K562 (cell line): ENCODE results near the gene THOP1. TPM values are rescaled to one million over a fixed set of nuclear protein-coding genes. Genes with fewer than 3 reads are reported as not detected.

ENCODE experiments used
- CC2D1A ChIP-seq: fragments of 450-650 bp; IDR thresholded peaks from 2 replicates; pipeline ENCODE4 v1.6.1; 2017; ENCODE audit warnings: mild to moderate bottlenecking
- CTCFL ChIP-seq: IDR thresholded peaks from 2 replicates; pipeline ENCODE4 v1.6.1; 2011; ENCODE audit warnings: borderline replicate concordance, low read depth, mild to moderate bottlenecking, moderate library complexity, low read length; ENCODE audit not compliant: insufficient read depth, poor library complexity, severe bottlenecking
- JUND ChIP-seq, 2 experiments: IDR thresholded peaks; 2 replicates in 1 of 2; 3 replicates in 1 of 2; pipeline ENCODE4 v1.6.1; 2011; ENCODE audit warnings: borderline replicate concordance in 2 of 2, low read depth in 2 of 2, low read length in 2 of 2, improper control_type of control experiment in 1 of 2, missing biosample characterization in 1 of 2, missing genetic modification characterization in 1 of 2, missing genetic modification reagents in 1 of 2
- MGA ChIP-seq: fragments of 450-650 bp; IDR thresholded peaks from 2 replicates; pipeline ENCODE4 v1.6.1; 2016; ENCODE audit warnings: mild to moderate bottlenecking, moderate library complexity
- POLR2AphosphoS5 ChIP-seq: IDR thresholded peaks from 2 replicates; pipeline ENCODE4 v1.6.1; 2011; ENCODE audit warnings: mild to moderate bottlenecking, low read depth, low read length, moderate library complexity; ENCODE audit not compliant: control insufficient read depth, insufficient read depth
- RFX5 ChIP-seq: IDR thresholded peaks from 2 replicates; pipeline ENCODE4 v1.6.1; 2011; ENCODE audit warnings: low read depth, mild to moderate bottlenecking, improper control_type of control experiment, low read length
- SMC3 ChIP-seq: conservative IDR thresholded peaks from 2 replicates; pipeline ENCODE4 v1.6.1; 2011; ENCODE audit warnings: low read depth, low read length, improper control_type of control experiment; ENCODE audit not compliant: insufficient read depth
- SREBF2 ChIP-seq: sonication (generic); formaldehyde crosslinking; IDR thresholded peaks from 2 replicates; pipeline ENCODE4 v1.4.0; 2020; ENCODE audit warnings: mild to moderate bottlenecking, missing genetic modification reagents
- ZBTB9 ChIP-seq: fragments of 450-650 bp; formaldehyde crosslinking; IDR thresholded peaks from 2 replicates; pipeline ENCODE4 v1.4.0; 2020; ENCODE audit warnings: mild to moderate bottlenecking, moderate library complexity
- ZNF511 ChIP-seq: sonication (generic); formaldehyde crosslinking; IDR thresholded peaks from 2 replicates; pipeline ENCODE4 v1.8.0; 2022; ENCODE audit warnings: mild to moderate bottlenecking, missing genetic modification reagents
- polyA plus RNA-seq, 8 experiments: library from polyadenylated mRNA; depleted of rRNA in 4 of 8; stranded (reverse) in 5 of 8; unstranded in 3 of 8; fragments of >200 nt; fragmentation: Nextera tagmentation in 2 of 8; fragmentation: Illumina TruSeq in 1 of 8; extraction: Ambion mirVana in 2 of 8; extraction: Trizol in 1 of 8; gene quantifications; 2 replicates each; pipeline versions ENCODE4 v1.2.1 to v1.2.3, GENCODE V29; 2011 to 2014; ENCODE audit warnings: inconsistent platforms in 1 of 8, missing spikeins in 1 of 8
- total RNA-seq, 7 experiments: library from RNA; depleted of rRNA in 6 of 7; stranded (reverse); fragments of >200 nt in 6 of 7; fragmentation: Illumina TruSeq in 2 of 7; extraction: Trizol in 2 of 7; gene quantifications; 2 replicates each; pipeline versions ENCODE4 v1.2.1 to v1.2.3, GENCODE V29; 2011 to 2021; ENCODE audit warnings: low replicate concordance in 1 of 7

The THOP1 gene
- total and polyA plus RNA-seq, 9 of the 15 experiments (the other 6 are each of a cell fraction or from before 2014, with no cell fraction given), result 1.3 to 255 (median 96.1) TPM

GRCh38 chr19:2785244-2785997, at the start of gene THOP1 (continued):
- TF ChIP-seq MGA (no peak), SREBF2 (CRISPR knock-in tag) (no peak), CTCFL (no peak), CC2D1A (peak; percentile 92; the same call in 1 of the 2 replicates), SMC3 (no peak), POLR2AphosphoS5 (peak; percentile 77), RFX5 (no peak), ZNF511 (CRISPR knock-in tag) (peak; percentile 60; the same call in 1 of the 2 replicates), JUND (IDR thresholded peaks at IDR 0.05; ENCODE audit: borderline replicate concordance, low read depth, low read length) (no peak), JUND (tag; IDR thresholded peaks at IDR 0.05; ENCODE audit: borderline replicate concordance, low read depth, low read length) (no peak), ZBTB9 (CRISPR knock-in tag) (peak; percentile 29; the same call in 1 of the 2 replicates)
